HepG2 (cell line): ENCODE data around the gene NABP1. TPM values are rescaled to one million over a fixed set of nuclear protein-coding genes. Genes with fewer than 3 reads are reported as not detected.

Experiments used
- ATAC-seq: fragments of 200-7000 bp; cut with Tn5 transposase; 3 replicates; pipeline ENCODE4 v1.9.1; 2020; ENCODE audit warnings: mild to moderate bottlenecking, moderate library complexity
- BruUV-seq: library from RNA; stranded (reverse); fragments of 400-500 nt; replicated peaks from 2 replicates; lab custom pipeline; 2021; lab: Mats Ljungman, UMichigan
- CTCF ChIA-PET: fragments of 300-600 bp; formaldehyde crosslinking; extraction: SDS; loops from one replicate; lab custom pipeline; 2021; ENCODE audit warnings: low total read pairs, inconsistent platforms, low intra/inter-chr PET ratio; lab: Yijun Ruan, JAX
- POLR2A ChIA-PET: fragments of 350-600 bp; sonication (Branson Sonifier 250); formaldehyde crosslinking; loops from one replicate; lab custom pipeline; 2020; ENCODE audit warnings: antibody characterized with exemption, inconsistent platforms; lab: Yijun Ruan, JAX
- DNase-seq: peaks from one replicate; pipeline ENCODE4 v3.0.0-alpha.2; 2015; ENCODE audit warnings: low spot score
- FAIRE-seq: peaks from 3 replicates; lab custom pipeline; 2011; peaks lifted over from hg19 to GRCh38; lab: Jason Lieb, UNC
- H2AFZ ChIP-seq: one replicate; pipeline ENCODE4 v1.6.1; 2011; ENCODE audit warnings: low read length, inconsistent platforms
- H3K27ac ChIP-seq: fragments of 300-600 bp; 3 replicates; pipeline ENCODE4 v1.8.0; 2011; ENCODE audit warnings: mixed run types, mild to moderate bottlenecking, mixed read lengths, low read length, inconsistent platforms; ENCODE audit not compliant: insufficient read depth; ENCODE audit errors: extremely low read length
- H3K27me3 ChIP-seq, 2 experiments: fragments of 200-600 bp in 1 of 2; 2 replicates in 1 of 2; 3 replicates in 1 of 2; pipeline versions ENCODE4 v1.6.0 to v1.8.0; 2011; ENCODE audit warnings: low read length in 2 of 2, mild to moderate bottlenecking in 2 of 2, moderate library complexity in 2 of 2, inconsistent platforms in 1 of 2; ENCODE audit not compliant: insufficient read depth in 2 of 2, control insufficient read depth in 1 of 2
- H3K36me3 ChIP-seq, 2 experiments: fragments of 200-600 bp in 1 of 2; replicated peaks in 1 of 2; 2 replicates in 1 of 2; 3 replicates in 1 of 2; pipeline versions ENCODE4 v1.5.1 to v1.8.0; 2011; ENCODE audit warnings: low read length in 2 of 2, inconsistent platforms in 1 of 2; ENCODE audit not compliant: insufficient read depth in 2 of 2, control insufficient read depth in 1 of 2
- H3K4me1 ChIP-seq: 2 replicates; pipeline ENCODE4 v1.5.1; 2012; ENCODE audit warnings: low read length, inconsistent platforms; ENCODE audit not compliant: insufficient read depth
- H3K4me2 ChIP-seq: 2 replicates; pipeline ENCODE4 v1.6.0; 2011; ENCODE audit warnings: low read depth, low read length, inconsistent platforms
- H3K4me3 ChIP-seq, 3 experiments: fragments of 200-600 bp in 1 of 3; sonication (generic), shearing (Covaris generic) in 1 of 3; replicated peaks in 1 of 3; 2 replicates each; pipeline ENCODE4 v1.5.1; 2011 to 2016; ENCODE audit warnings: low read length in 3 of 3, inconsistent platforms in 2 of 3, low read depth in 2 of 3, mild to moderate bottlenecking in 2 of 3, control low read depth in 1 of 3, mixed read lengths in 1 of 3; ENCODE audit not compliant: insufficient read depth in 1 of 3
- H3K79me2 ChIP-seq: one replicate; pipeline ENCODE4 v1.6.1; 2011; ENCODE audit warnings: low read length, inconsistent platforms; ENCODE audit not compliant: insufficient read depth
- H3K9ac ChIP-seq: 2 replicates; pipeline ENCODE4 v1.6.0; 2011; ENCODE audit warnings: mild to moderate bottlenecking, low read depth, low read length, inconsistent platforms; ENCODE audit not compliant: insufficient read depth
- H3K9me3 ChIP-seq: 2 replicates; pipeline ENCODE4 v1.5.1; 2012; ENCODE audit warnings: mild to moderate bottlenecking, low read length
- H4K20me1 ChIP-seq: 2 replicates; pipeline ENCODE4 v1.6.0; 2011; ENCODE audit warnings: inconsistent platforms, mild to moderate bottlenecking, low read length, moderate library complexity; ENCODE audit not compliant: insufficient read depth
- EZH2 ChIP-seq: conservative IDR thresholded peaks from 2 replicates; pipeline ENCODE4 v1.6.1; 2012; ENCODE audit warnings: mild to moderate bottlenecking, low read depth, low read length, moderate library complexity
- FIP1L1 ChIP-seq: fragments of 200-400 bp; formaldehyde crosslinking; IDR thresholded peaks from 2 replicates; pipeline ENCODE4 v1.6.1; 2018; ENCODE audit warnings: low read depth, mild to moderate bottlenecking, low read length, moderate library complexity, borderline replicate concordance; ENCODE audit not compliant: insufficient read depth
- ZNF773 ChIP-seq: sonication (generic); formaldehyde crosslinking; IDR thresholded peaks from 2 replicates; pipeline ENCODE4 v1.4.0; 2020; ENCODE audit warnings: missing genetic modification reagents, borderline replicate concordance
- ZNF782 ChIP-seq: sonication (generic); formaldehyde crosslinking; IDR thresholded peaks from 2 replicates; pipeline ENCODE4 v1.4.0; 2020; ENCODE audit warnings: missing genetic modification reagents, mild to moderate bottlenecking, borderline replicate concordance
- in situ Hi-C: cut with HindIII; loops from 2 replicates; pipeline ENCODE4 v1.10.0; 2017; ENCODE audit warnings: low pct_unique_long_range_greater_than_20kb; ENCODE audit not compliant: extremely low pct_ligation_motif_present
- intact Hi-C: fragments of 100-400 bp; cut with micrococcal nuclease; formaldehyde crosslinking; loops from one replicate; pipeline ENCODE4 v1.10.0; 2022; ENCODE audit not compliant: unreplicated experiment
- polyA plus RNA-seq, 8 experiments: library from polyadenylated mRNA; depleted of rRNA in 3 of 8; stranded (reverse) in 7 of 8; unstranded in 1 of 8; fragments of >200 nt; fragmentation: Illumina TruSeq in 4 of 8; extraction: Trizol in 4 of 8; gene quantifications; 2 replicates each; pipeline versions ENCODE4 v1.2.1 to v1.2.3, GENCODE V29; 2011 to 2016; ENCODE audit warnings: low read depth in 4 of 8, missing spikeins in 1 of 8, mixed read lengths in 1 of 8; ENCODE audit not compliant: insufficient read depth in 1 of 8
- total RNA-seq, 5 experiments: library from RNA; depleted of rRNA; stranded (reverse); fragments of >200 nt; fragmentation: Illumina TruSeq; extraction: Trizol; gene quantifications; 2 replicates each; pipeline ENCODE4 v1.2.3, GENCODE V29; 2016; ENCODE audit warnings: low read depth in 1 of 5
- TF ChIP-seq, protein P1 (sequence below): sonication (generic); formaldehyde crosslinking; IDR thresholded peaks from 2 replicates; pipeline ENCODE4 v1.8.1; 2022; ENCODE audit warnings: low read depth, mild to moderate bottlenecking, missing genetic modification reagents
- TF ChIP-seq, protein P2 (sequence below): sonication (generic); formaldehyde crosslinking; IDR thresholded peaks from 2 replicates; pipeline ENCODE4 v1.5.1; 2020; ENCODE audit warnings: mild to moderate bottlenecking, missing genetic modification reagents, moderate library complexity
- TF ChIP-seq, protein P3 (sequence below): sonication (generic); formaldehyde crosslinking; IDR thresholded peaks from 2 replicates; pipeline ENCODE4 v1.4.0; 2020; ENCODE audit warnings: missing genetic modification reagents
- TF ChIP-seq, protein P4 (sequence below): sonication (generic); formaldehyde crosslinking; IDR thresholded peaks from 2 replicates; pipeline ENCODE4 v1.5.0; 2020; ENCODE audit warnings: mild to moderate bottlenecking, low read depth, missing genetic modification reagents, borderline replicate concordance

NABP1 gene
- total and polyA plus RNA-seq, 2 of the 13 experiments (the other 11 are each of a cell fraction or from before 2014, with no cell fraction given), result 14.9 to 19.8 TPM

DNA sequence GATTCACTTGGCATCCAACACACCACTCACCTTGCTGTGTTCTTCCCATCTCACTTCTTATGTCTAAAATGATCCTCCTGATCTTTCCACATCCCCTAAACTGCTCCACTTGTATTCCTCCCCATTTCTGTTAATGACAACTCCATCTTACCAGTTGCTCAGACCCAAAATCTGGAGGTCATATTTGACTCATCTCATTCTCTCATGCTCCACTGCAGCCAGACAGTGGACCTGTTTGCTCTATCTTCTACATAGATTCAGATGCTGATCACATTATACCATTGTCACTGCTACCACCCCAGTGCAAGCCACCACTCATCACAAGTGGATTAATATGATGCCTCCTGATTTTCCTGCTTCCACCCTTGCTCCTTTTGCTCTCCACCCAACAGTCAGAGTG lies 7.9 kb upstream of the NABP1 start:
- in situ Hi-C loops, result no loop called here
- Histone ChIP-seq H3K4me3 (no peak overlapping the region), H3K27me3 (no peaks in the 10 kb centered on the region), H3K9me3 (no peaks in the 10 kb centered on the region), H3K4me1 (no peaks in the 10 kb centered on the region), H3K9ac (no peak overlapping the region)
- FAIRE-seq (no peak), DNase-seq (no peak)
- CTCF ChIA-PET, result no interaction called here
- TF ChIP-seq ZNF773 (CRISPR knock-in tag) (no peak), FIP1L1 (no peak), ZNF782 (CRISPR knock-in tag) (no peak), EZH2 (no peak)
- TF ChIP-seq, all 625 proteins: peak for 0
- Histone ChIP-seq H3K79me2 (no peaks in the 10 kb centered on the region), H4K20me1 (no peaks in the 10 kb centered on the region), H3K4me2 (no peak overlapping the region), H3K36me3 (no peaks in the 10 kb centered on the region), H2AFZ (no peak overlapping the region), H3K27ac (no peak overlapping the region)
- intact Hi-C loops, result no loop called here
- ATAC-seq, result no peak
- POLR2A ChIA-PET, result interaction anchor here (0.8 to 4.9 kb wide), 2 partner anchors 8 to 32 kb away, joined by 3 to 32 read pairs; partner anchors contain the start of gene NABP1
- no TSS peak for BruUV-seq

DNA sequence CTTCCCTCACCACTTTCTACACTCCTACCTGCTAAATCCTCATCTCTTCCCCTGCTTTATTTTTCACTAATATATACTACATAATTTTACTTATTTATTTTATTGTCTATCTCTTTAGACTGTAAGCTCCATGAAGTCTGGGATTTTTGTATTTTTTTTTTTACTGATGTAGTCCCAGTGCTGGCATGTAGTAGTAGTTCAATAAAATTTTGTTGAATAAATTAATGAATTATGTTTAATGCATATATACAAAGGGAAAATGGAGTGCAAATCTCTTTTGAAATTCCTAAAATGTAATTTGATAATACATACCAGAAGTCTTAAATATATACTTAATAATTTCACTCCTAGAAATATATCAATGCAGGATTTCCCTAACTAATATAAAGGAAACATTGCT lies 7.1 kb upstream of the NABP1 start:
- in situ Hi-C loops (no loop called here), intact Hi-C loops (no loop called here)
- H3K9me3 ChIP-seq, result no peaks in the 10 kb centered on the region
- H4K20me1 ChIP-seq, result no peaks in the 10 kb centered on the region
- H3K4me2 ChIP-seq, result no peak overlapping the region
- no peak overlapping the region for H2AFZ ChIP-seq
- no peaks in the 10 kb centered on the region for H3K4me1 ChIP-seq
- ATAC-seq (no peak), DNase-seq (no peak), FAIRE-seq (no peak)
- POLR2A ChIA-PET, result interaction anchor here (0.8 kb wide), 1 partner anchor 33 kb away, joined by 3 read pairs; no protein-coding TSS in a partner anchor
- CTCF ChIA-PET, result no interaction called here
- no peaks in the 10 kb centered on the region for H3K36me3 ChIP-seq
- H3K27me3 ChIP-seq, result no peaks in the 10 kb centered on the region
- no peak overlapping the region for H3K9ac ChIP-seq
- H3K27ac ChIP-seq, result no peak overlapping the region
- no peaks in the 10 kb centered on the region for H3K79me2 ChIP-seq
- no peak overlapping the region for H3K4me3 ChIP-seq
- no TSS peak for BruUV-seq
- TF ChIP-seq, protein P1, sequence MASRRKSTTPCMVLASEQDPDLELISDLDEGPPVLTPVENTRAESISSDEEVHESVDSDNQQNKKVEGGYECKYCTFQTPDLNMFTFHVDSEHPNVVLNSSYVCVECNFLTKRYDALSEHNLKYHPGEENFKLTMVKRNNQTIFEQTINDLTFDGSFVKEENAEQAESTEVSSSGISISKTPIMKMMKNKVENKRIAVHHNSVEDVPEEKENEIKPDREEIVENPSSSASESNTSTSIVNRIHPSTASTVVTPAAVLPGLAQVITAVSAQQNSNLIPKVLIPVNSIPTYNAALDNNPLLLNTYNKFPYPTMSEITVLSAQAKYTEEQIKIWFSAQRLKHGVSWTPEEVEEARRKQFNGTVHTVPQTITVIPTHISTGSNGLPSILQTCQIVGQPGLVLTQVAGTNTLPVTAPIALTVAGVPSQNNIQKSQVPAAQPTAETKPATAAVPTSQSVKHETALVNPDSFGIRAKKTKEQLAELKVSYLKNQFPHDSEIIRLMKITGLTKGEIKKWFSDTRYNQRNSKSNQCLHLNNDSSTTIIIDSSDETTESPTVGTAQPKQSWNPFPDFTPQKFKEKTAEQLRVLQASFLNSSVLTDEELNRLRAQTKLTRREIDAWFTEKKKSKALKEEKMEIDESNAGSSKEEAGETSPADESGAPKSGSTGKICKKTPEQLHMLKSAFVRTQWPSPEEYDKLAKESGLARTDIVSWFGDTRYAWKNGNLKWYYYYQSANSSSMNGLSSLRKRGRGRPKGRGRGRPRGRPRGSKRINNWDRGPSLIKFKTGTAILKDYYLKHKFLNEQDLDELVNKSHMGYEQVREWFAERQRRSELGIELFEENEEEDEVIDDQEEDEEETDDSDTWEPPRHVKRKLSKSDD, result no peak
- TF ChIP-seq, protein P2, sequence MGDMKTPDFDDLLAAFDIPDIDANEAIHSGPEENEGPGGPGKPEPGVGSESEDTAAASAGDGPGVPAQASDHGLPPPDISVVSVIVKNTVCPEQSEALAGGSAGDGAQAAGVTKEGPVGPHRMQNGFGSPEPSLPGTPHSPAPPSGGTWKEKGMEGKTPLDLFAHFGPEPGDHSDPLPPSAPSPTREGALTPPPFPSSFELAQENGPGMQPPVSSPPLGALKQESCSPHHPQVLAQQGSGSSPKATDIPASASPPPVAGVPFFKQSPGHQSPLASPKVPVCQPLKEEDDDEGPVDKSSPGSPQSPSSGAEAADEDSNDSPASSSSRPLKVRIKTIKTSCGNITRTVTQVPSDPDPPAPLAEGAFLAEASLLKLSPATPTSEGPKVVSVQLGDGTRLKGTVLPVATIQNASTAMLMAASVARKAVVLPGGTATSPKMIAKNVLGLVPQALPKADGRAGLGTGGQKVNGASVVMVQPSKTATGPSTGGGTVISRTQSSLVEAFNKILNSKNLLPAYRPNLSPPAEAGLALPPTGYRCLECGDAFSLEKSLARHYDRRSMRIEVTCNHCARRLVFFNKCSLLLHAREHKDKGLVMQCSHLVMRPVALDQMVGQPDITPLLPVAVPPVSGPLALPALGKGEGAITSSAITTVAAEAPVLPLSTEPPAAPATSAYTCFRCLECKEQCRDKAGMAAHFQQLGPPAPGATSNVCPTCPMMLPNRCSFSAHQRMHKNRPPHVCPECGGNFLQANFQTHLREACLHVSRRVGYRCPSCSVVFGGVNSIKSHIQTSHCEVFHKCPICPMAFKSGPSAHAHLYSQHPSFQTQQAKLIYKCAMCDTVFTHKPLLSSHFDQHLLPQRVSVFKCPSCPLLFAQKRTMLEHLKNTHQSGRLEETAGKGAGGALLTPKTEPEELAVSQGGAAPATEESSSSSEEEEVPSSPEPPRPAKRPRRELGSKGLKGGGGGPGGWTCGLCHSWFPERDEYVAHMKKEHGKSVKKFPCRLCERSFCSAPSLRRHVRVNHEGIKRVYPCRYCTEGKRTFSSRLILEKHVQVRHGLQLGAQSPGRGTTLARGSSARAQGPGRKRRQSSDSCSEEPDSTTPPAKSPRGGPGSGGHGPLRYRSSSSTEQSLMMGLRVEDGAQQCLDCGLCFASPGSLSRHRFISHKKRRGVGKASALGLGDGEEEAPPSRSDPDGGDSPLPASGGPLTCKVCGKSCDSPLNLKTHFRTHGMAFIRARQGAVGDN (CRISPR knock-in tag), result no peak
- TF ChIP-seq, protein P3, sequence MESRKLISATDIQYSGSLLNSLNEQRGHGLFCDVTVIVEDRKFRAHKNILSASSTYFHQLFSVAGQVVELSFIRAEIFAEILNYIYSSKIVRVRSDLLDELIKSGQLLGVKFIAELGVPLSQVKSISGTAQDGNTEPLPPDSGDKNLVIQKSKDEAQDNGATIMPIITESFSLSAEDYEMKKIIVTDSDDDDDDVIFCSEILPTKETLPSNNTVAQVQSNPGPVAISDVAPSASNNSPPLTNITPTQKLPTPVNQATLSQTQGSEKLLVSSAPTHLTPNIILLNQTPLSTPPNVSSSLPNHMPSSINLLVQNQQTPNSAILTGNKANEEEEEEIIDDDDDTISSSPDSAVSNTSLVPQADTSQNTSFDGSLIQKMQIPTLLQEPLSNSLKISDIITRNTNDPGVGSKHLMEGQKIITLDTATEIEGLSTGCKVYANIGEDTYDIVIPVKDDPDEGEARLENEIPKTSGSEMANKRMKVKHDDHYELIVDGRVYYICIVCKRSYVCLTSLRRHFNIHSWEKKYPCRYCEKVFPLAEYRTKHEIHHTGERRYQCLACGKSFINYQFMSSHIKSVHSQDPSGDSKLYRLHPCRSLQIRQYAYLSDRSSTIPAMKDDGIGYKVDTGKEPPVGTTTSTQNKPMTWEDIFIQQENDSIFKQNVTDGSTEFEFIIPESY (CRISPR knock-in tag), result no peak
- TF ChIP-seq, protein P4, sequence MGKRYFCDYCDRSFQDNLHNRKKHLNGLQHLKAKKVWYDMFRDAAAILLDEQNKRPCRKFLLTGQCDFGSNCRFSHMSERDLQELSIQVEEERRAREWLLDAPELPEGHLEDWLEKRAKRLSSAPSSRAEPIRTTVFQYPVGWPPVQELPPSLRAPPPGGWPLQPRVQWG, result no peak
